ENCODE measurements around the gene ABCA6.
"Not testable (repeated sequence)": the region's sequence is repeated elsewhere in the genome, so short reads cannot be mapped to it uniquely, and the experiment has no call there.

The ABCA6 gene

DNA sequence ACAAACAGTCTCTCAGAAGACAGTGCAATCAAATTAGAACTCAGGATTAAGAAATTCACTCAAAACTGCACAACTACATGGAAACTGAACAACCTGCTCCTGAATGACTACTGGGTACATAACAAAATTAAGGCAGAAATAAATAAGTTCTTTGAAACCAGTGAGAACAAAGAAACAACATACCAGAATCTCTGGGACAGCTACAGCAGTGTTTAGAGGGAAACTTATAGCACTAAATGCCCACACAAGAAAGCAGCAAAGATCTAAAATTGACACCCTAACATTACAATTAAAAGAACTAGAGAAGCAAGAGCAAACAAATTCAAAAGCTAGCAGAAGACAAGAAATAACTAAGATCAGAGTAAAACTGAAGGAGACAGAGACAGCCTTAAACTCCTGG, 68.3 kb downstream of the ABCA6 start:
- not testable (repeated sequence) for H3K79me2 ChIP-seq (ENCODE audit: control insufficient read depth, insufficient read depth, low read length, unreplicated experiment); H3K27me3 ChIP-seq (ENCODE audit: insufficient read depth, low read length); H3K4me1 ChIP-seq (ENCODE audit: control insufficient read depth, insufficient read depth, low read length, unreplicated experiment); H2AFZ ChIP-seq (ENCODE audit: low read length, unreplicated experiment); H3K27ac ChIP-seq (ENCODE audit: low read depth, low read length); H3K4me3 ChIP-seq (ENCODE audit: low read depth, low read length)
- H3K36me3 ChIP-seq (ENCODE audit: insufficient read depth, low read length) = peaks cover 11% of the 10 kb centered on the region; the same call in 1 of the 2 replicates

- H3K27me3 ChIP-seq (ENCODE audit: insufficient read depth, low read length); H2AFZ ChIP-seq (ENCODE audit: low read length, unreplicated experiment); H3K79me2 ChIP-seq (ENCODE audit: control insufficient read depth, insufficient read depth, low read length, unreplicated experiment); H3K4me1 ChIP-seq (ENCODE audit: control insufficient read depth, insufficient read depth, low read length, unreplicated experiment); H3K4me3 ChIP-seq (ENCODE audit: low read depth, low read length); H3K27ac ChIP-seq (ENCODE audit: low read depth, low read length): not testable (repeated sequence)
- H3K36me3 ChIP-seq (ENCODE audit: insufficient read depth, low read length) = peaks cover 11% of the 10 kb centered on the region; the same call in 1 of the 2 replicates
These were observed 68.9 kb downstream of the ABCA6 start for GRCh38 chr17:69072803-69073256.

GRCh38 chr17:69071233-69071586, 70.5 kb downstream of the ABCA6 start:
- not testable (repeated sequence) for H3K4me1 ChIP-seq (ENCODE audit: control insufficient read depth, insufficient read depth, low read length, unreplicated experiment); H3K4me3 ChIP-seq (ENCODE audit: low read depth, low read length); H2AFZ ChIP-seq (ENCODE audit: low read length, unreplicated experiment); H3K79me2 ChIP-seq (ENCODE audit: control insufficient read depth, insufficient read depth, low read length, unreplicated experiment); H3K27me3 ChIP-seq (ENCODE audit: insufficient read depth, low read length); H3K27ac ChIP-seq (ENCODE audit: low read depth, low read length); H3K36me3 ChIP-seq (ENCODE audit: insufficient read depth, low read length)

DNA sequence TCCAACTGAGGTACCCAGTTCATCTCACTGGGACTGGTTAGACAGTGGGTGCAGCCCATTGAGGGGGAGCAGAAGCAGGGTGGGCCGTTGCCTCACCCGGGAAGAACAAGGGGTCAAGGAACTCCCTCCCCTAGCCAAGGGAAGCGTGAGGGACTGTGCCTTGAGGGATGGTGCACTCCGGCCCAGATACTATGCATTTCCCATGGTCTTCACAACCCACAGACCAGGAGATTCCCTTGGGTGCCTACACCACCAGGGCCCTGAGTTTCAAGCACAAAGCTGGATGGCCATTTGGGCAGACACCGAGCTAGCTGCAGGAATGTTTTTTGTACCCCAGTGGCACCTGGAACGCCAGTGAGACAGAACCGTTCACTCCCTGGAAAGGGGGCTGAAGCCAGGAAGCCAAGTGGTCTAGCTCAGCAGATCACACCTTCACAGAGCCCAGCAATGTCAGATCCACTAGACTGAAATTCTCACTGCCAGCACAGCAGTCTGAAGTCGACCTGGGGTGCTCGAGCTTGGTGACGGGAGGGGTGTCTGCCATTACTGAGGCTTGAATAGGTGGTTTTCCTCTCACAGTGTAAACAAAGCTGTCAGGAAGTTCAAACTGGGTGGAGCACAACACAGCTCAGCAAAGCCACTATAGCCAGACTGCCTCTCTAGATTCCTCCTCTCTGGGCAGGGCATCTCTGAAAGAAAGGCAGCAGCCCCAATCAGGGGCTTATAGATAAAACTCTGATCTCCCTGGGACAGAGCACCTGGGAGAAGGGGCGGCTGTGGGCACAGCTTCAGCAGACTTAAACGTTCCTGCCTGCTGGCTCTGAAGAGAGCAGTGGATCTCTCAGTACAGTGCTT, 71.1 kb downstream of the ABCA6 start:
- H2AFZ ChIP-seq (ENCODE audit: low read length, unreplicated experiment); H3K27ac ChIP-seq (ENCODE audit: low read depth, low read length); H3K4me3 ChIP-seq (ENCODE audit: low read depth, low read length); H3K27me3 ChIP-seq (ENCODE audit: insufficient read depth, low read length); H3K79me2 ChIP-seq (ENCODE audit: control insufficient read depth, insufficient read depth, low read length, unreplicated experiment); H3K4me1 ChIP-seq (ENCODE audit: control insufficient read depth, insufficient read depth, low read length, unreplicated experiment); H3K36me3 ChIP-seq (ENCODE audit: insufficient read depth, low read length): not testable (repeated sequence)

GRCh38 chr17:69069226-69069750, 72.4 kb downstream of the ABCA6 start:
- no peaks in the 10 kb centered on the region for H3K4me1 ChIP-seq (ENCODE audit: control insufficient read depth, insufficient read depth, low read length, unreplicated experiment)
- H3K36me3 ChIP-seq (ENCODE audit: insufficient read depth, low read length) = no peaks in the 10 kb centered on the region
- no peak overlapping the region for H3K27ac ChIP-seq (ENCODE audit: low read depth, low read length)
- H3K4me3 ChIP-seq (ENCODE audit: low read depth, low read length) = no peak overlapping the region
- H3K79me2 ChIP-seq (ENCODE audit: control insufficient read depth, insufficient read depth, low read length, unreplicated experiment) = no peaks in the 10 kb centered on the region
- H2AFZ ChIP-seq (ENCODE audit: low read length, unreplicated experiment) = no peak overlapping the region
- H3K27me3 ChIP-seq (ENCODE audit: insufficient read depth, low read length) = no peaks in the 10 kb centered on the region

- Histone ChIP-seq H3K27me3 (ENCODE audit: insufficient read depth, low read length) (no peaks in the 10 kb centered on the region), H3K79me2 (ENCODE audit: control insufficient read depth, insufficient read depth, low read length, unreplicated experiment) (no peaks in the 10 kb centered on the region), H3K4me1 (ENCODE audit: control insufficient read depth, insufficient read depth, low read length, unreplicated experiment) (no peaks in the 10 kb centered on the region), H2AFZ (ENCODE audit: low read length, unreplicated experiment) (no peak overlapping the region), H3K36me3 (ENCODE audit: insufficient read depth, low read length) (no peaks in the 10 kb centered on the region), H3K4me3 (ENCODE audit: low read depth, low read length) (no peak overlapping the region), H3K27ac (ENCODE audit: low read depth, low read length) (no peak overlapping the region)
These were observed 74.2 kb downstream of the ABCA6 start for GRCh38 chr17:69067274-69068047.

DNA sequence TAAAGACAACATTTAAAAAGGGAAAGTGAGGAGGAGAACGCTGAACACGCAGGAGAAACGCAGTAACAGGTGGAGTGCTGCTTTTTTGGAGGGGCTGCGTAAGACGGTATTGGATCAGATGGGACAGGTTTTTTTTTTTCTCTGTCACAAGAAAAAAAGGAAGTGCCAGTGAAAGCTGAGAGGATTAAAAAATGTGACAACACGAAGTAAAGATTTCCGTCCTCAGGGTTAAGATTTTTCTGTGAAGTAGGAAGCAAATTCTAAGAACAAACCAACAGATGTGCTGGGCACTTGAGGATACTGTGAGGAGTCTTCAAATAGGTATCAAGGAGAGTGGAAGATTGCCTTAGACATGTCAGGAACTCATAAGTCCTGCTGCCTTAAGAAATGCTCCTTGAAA, 75.2 kb downstream of the ABCA6 start:
- peaks cover 3% of the 10 kb centered on the region for H3K4me1 ChIP-seq (ENCODE audit: control insufficient read depth, insufficient read depth, low read length, unreplicated experiment)
- H3K36me3 ChIP-seq (ENCODE audit: insufficient read depth, low read length) = no peaks in the 10 kb centered on the region

DNA sequence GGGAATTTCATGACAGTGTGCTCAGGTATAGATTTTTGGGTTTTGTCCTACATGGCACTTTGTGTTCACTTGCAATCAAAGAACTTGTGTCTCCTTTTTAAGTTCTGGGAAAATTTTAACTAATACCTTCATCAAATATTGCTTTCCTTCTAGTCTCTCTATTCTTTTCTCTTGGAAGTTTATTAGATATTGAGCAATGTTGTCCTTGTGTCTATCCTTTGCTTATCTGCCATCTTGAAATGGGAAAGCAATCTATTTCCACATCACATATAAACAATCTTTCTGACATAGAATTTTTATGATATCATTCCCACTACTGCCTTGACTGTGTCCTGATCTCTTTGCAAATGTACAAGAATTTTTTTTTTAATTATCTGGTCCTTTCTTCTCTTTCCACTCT, 76.6 kb downstream of the ABCA6 start:
- H3K36me3 ChIP-seq (ENCODE audit: insufficient read depth, low read length) = no peaks in the 10 kb centered on the region
- no peak overlapping the region for H3K4me3 ChIP-seq (ENCODE audit: low read depth, low read length)
- H3K27ac ChIP-seq (ENCODE audit: low read depth, low read length) = no peak overlapping the region
- no peak overlapping the region for H2AFZ ChIP-seq (ENCODE audit: low read length, unreplicated experiment)
- no peaks in the 10 kb centered on the region for H3K27me3 ChIP-seq (ENCODE audit: insufficient read depth, low read length)
- no peaks in the 10 kb centered on the region for H3K79me2 ChIP-seq (ENCODE audit: control insufficient read depth, insufficient read depth, low read length, unreplicated experiment)
- H3K4me1 ChIP-seq (ENCODE audit: control insufficient read depth, insufficient read depth, low read length, unreplicated experiment) = peaks cover 13% of the 10 kb centered on the region

More for the DNA sequence above, 75.2 kb downstream of the ABCA6 start:
- Histone ChIP-seq H3K27ac (ENCODE audit: low read depth, low read length) (no peak overlapping the region), H3K79me2 (ENCODE audit: control insufficient read depth, insufficient read depth, low read length, unreplicated experiment) (no peaks in the 10 kb centered on the region), H2AFZ (ENCODE audit: low read length, unreplicated experiment) (no peak overlapping the region), H3K4me3 (ENCODE audit: low read depth, low read length) (no peak overlapping the region), H3K27me3 (ENCODE audit: insufficient read depth, low read length) (no peaks in the 10 kb centered on the region)

- Histone ChIP-seq H3K79me2 (ENCODE audit: control insufficient read depth, insufficient read depth, low read length, unreplicated experiment) (no peaks in the 10 kb centered on the region), H3K27me3 (ENCODE audit: insufficient read depth, low read length) (no peaks in the 10 kb centered on the region), H3K36me3 (ENCODE audit: insufficient read depth, low read length) (no peaks in the 10 kb centered on the region), H2AFZ (ENCODE audit: low read length, unreplicated experiment) (no peak overlapping the region), H3K27ac (ENCODE audit: low read depth, low read length) (no peak overlapping the region), H3K4me1 (ENCODE audit: control insufficient read depth, insufficient read depth, low read length, unreplicated experiment) (peaks cover 17% of the 10 kb centered on the region), H3K4me3 (ENCODE audit: low read depth, low read length) (no peak overlapping the region)
These were observed 77.2 kb downstream of the ABCA6 start for GRCh38 chr17:69064476-69064875.

DNA sequence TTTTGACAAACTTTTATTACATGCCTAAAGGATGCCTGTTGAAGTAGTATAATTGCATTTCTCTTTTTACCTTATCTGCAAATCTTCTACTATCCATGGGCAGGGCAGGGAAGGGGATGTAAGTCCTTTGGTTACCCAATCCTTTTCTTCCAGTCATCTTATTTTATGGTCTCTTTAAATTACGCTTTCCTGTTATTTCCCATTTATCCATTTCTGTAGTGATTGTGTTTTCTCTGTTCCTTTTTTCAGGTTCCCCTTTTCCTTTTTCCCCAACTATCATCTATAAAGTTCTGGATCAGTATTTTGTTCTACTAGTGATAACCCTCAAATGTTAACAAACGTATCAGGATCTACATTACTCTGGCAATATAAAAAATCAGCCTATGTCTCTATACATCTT, 77.7 kb downstream of the ABCA6 start:
- no peaks in the 10 kb centered on the region for H3K79me2 ChIP-seq (ENCODE audit: control insufficient read depth, insufficient read depth, low read length, unreplicated experiment)
- no peaks in the 10 kb centered on the region for H3K27me3 ChIP-seq (ENCODE audit: insufficient read depth, low read length)
- H3K4me3 ChIP-seq (ENCODE audit: low read depth, low read length) = no peak overlapping the region
- peaks cover 20% of the 10 kb centered on the region for H3K4me1 ChIP-seq (ENCODE audit: control insufficient read depth, insufficient read depth, low read length, unreplicated experiment)
- H3K27ac ChIP-seq (ENCODE audit: low read depth, low read length) = no peak overlapping the region
- H2AFZ ChIP-seq (ENCODE audit: low read length, unreplicated experiment) = no peak overlapping the region
- no peaks in the 10 kb centered on the region for H3K36me3 ChIP-seq (ENCODE audit: insufficient read depth, low read length)
